Activated naive CD8-positive, alpha-beta T cell treated with anti-CD3 and anti-CD28 coated beads for 36 hours (primary cell): Measurements from ENCODE around the gene PTX4. TPM values are rescaled to one million over a fixed set of nuclear protein-coding genes. Genes with fewer than 3 reads are reported as not detected.
A peak's percentile ranks its signal among the peaks of the same experiment; 100 is the strongest.

Source experiments
- DNase-seq: peaks from one replicate; pipeline ENCODE4 v3.0.0; 2021
- H3K27ac Mint-ChIP-seq: one replicate; pipeline ENCODE4 v1.8.0; 2022; ENCODE audit warnings: mild to moderate bottlenecking, moderate library complexity, mixed read lengths
- H3K27me3 Mint-ChIP-seq: one replicate; pipeline ENCODE4 v1.8.0; 2022; ENCODE audit warnings: mild to moderate bottlenecking, mixed read lengths
- H3K36me3 Mint-ChIP-seq: one replicate; pipeline ENCODE4 v1.8.0; 2021; ENCODE audit warnings: mild to moderate bottlenecking, mixed read lengths
- H3K4me1 Mint-ChIP-seq: one replicate; pipeline ENCODE4 v1.8.0; 2021; ENCODE audit warnings: mixed read lengths
- H3K4me3 Mint-ChIP-seq: one replicate; pipeline ENCODE4 v1.8.0; 2022; ENCODE audit warnings: mild to moderate bottlenecking, moderate library complexity, mixed read lengths
- H3K9me3 Mint-ChIP-seq: one replicate; pipeline ENCODE4 v1.8.0; 2022; ENCODE audit warnings: mixed read lengths
- total RNA-seq, 2 experiments: library from RNA; stranded (reverse); gene quantifications; one replicate each; pipeline ENCODE4 v1.2.3, GENCODE V29; 2021

PTX4 gene
- not detected for total RNA-seq

GRCh38 chr16:1488619-1489018 is at the start of gene PTX4:
PTX4 (minus strand) TSS chr16:1488944; CDS start chr16:1488909, 35 bp downstream.
- Mint-ChIP-seq H3K27ac (no peak within 1 kb of the TSS), H3K4me1 (peaks cover 8% of the 10 kb centered on the region), H3K4me3 (no peak within 1 kb of the TSS), H3K27me3 (no peaks in the 10 kb centered on the region), H3K9me3 (no peaks in the 10 kb centered on the region), H3K36me3 (no peaks in the 10 kb centered on the region)
- DNase-seq, result no peak

- Mint-ChIP-seq H3K9me3 (no peaks in the 10 kb centered on the region), H3K27me3 (no peaks in the 10 kb centered on the region), H3K4me1 (peaks cover 45% of the 10 kb centered on the region), H3K4me3 (peak overlapping the region; percentile 97), H3K27ac (peak overlapping the region; percentile 94), H3K36me3 (peaks cover 42% of the 10 kb centered on the region)
- DNase-seq, result peak; percentile 64
These were observed 49.1 kb upstream of the PTX4 start for GRCh38 chr16:1537763-1538289.

GRCh38 chr16:1537138-1537577 is 48.4 kb upstream of the PTX4 start:
- peak; percentile 45 for DNase-seq
- Mint-ChIP-seq H3K36me3 (peaks cover 42% of the 10 kb centered on the region), H3K9me3 (no peaks in the 10 kb centered on the region), H3K4me3 (peak overlapping the region; percentile 97), H3K27me3 (no peaks in the 10 kb centered on the region), H3K27ac (peak overlapping the region; percentile 94), H3K4me1 (peaks cover 45% of the 10 kb centered on the region)

GRCh38 chr16:1536601-1537000 is 47.9 kb upstream of the PTX4 start:
- H3K9me3 Mint-ChIP-seq, result no peaks in the 10 kb centered on the region
- peaks cover 40% of the 10 kb centered on the region for H3K4me1 Mint-ChIP-seq
- peak overlapping the region; percentile 97 for H3K4me3 Mint-ChIP-seq
- peak overlapping the region; percentile 94 for H3K27ac Mint-ChIP-seq
- DNase-seq, result no peak
- no peaks in the 10 kb centered on the region for H3K27me3 Mint-ChIP-seq
- H3K36me3 Mint-ChIP-seq, result peaks cover 42% of the 10 kb centered on the region

GRCh38 chr16:1535391-1536291 is 46.9 kb upstream of the PTX4 start:
- peak; percentile 65 for DNase-seq
- peaks cover 42% of the 10 kb centered on the region for H3K36me3 Mint-ChIP-seq
- H3K27me3 Mint-ChIP-seq, result no peaks in the 10 kb centered on the region
- peak overlapping the region; percentile 94 for H3K27ac Mint-ChIP-seq
- no peaks in the 10 kb centered on the region for H3K9me3 Mint-ChIP-seq
- H3K4me3 Mint-ChIP-seq, result peak overlapping the region; percentile 97
- peaks cover 36% of the 10 kb centered on the region for H3K4me1 Mint-ChIP-seq

- Mint-ChIP-seq H3K36me3 (peaks cover 41% of the 10 kb centered on the region), H3K4me1 (peaks cover 28% of the 10 kb centered on the region)
These were observed 45.6 kb upstream of the PTX4 start for GRCh38 chr16:1534021-1535020.

GRCh38 chr16:1533443-1533951 is 44.8 kb upstream of the PTX4 start, which contains the start of gene TMEM204:
TMEM204 (plus strand) TSS chr16:1533666; CDS start chr16:1534276, 610 bp downstream.
- DNase-seq, result peak; percentile 53
- peaks cover 38% of the 10 kb centered on the region for H3K36me3 Mint-ChIP-seq
- H3K27ac Mint-ChIP-seq, result peak within 1 kb of the TSS; percentile 94
- peak within 1 kb of the TSS; percentile 97 for H3K4me3 Mint-ChIP-seq
- no peaks in the 10 kb centered on the region for H3K9me3 Mint-ChIP-seq
- H3K4me1 Mint-ChIP-seq, result peaks cover 25% of the 10 kb centered on the region
- H3K27me3 Mint-ChIP-seq, result no peaks in the 10 kb centered on the region

More at GRCh38 chr16:1534021-1535020, 45.6 kb upstream of the PTX4 start:
- Mint-ChIP-seq H3K4me3 (peak overlapping the region; percentile 97), H3K27ac (peak overlapping the region; percentile 94), H3K9me3 (no peaks in the 10 kb centered on the region), H3K27me3 (no peaks in the 10 kb centered on the region)
- peak; percentile 44 for DNase-seq

- no peak for DNase-seq
- Mint-ChIP-seq H3K9me3 (no peaks in the 10 kb centered on the region), H3K4me1 (peaks cover 21% of the 10 kb centered on the region), H3K27me3 (no peaks in the 10 kb centered on the region), H3K36me3 (peaks cover 32% of the 10 kb centered on the region), H3K4me3 (peak overlapping the region; percentile 97), H3K27ac (peak overlapping the region; percentile 94)
These were observed 44.0 kb upstream of the PTX4 start for GRCh38 chr16:1532771-1533170.

- Mint-ChIP-seq H3K27ac (no peak overlapping the region), H3K4me3 (peak overlapping the region; percentile 97)
These were observed 43.5 kb upstream of the PTX4 start for GRCh38 chr16:1532081-1532760.

GRCh38 chr16:1531638-1531910 is 42.8 kb upstream of the PTX4 start:
- no peak for DNase-seq
- no peaks in the 10 kb centered on the region for H3K9me3 Mint-ChIP-seq
- H3K4me1 Mint-ChIP-seq, result peaks cover 16% of the 10 kb centered on the region
- peaks cover 21% of the 10 kb centered on the region for H3K36me3 Mint-ChIP-seq
- H3K4me3 Mint-ChIP-seq, result no peak overlapping the region
- H3K27me3 Mint-ChIP-seq, result no peaks in the 10 kb centered on the region
- H3K27ac Mint-ChIP-seq, result no peak overlapping the region

More at GRCh38 chr16:1532081-1532760, 43.5 kb upstream of the PTX4 start:
- Mint-ChIP-seq H3K27me3 (no peaks in the 10 kb centered on the region), H3K36me3 (peaks cover 27% of the 10 kb centered on the region), H3K9me3 (no peaks in the 10 kb centered on the region), H3K4me1 (peaks cover 20% of the 10 kb centered on the region)
- no peak for DNase-seq

- peaks cover 16% of the 10 kb centered on the region for H3K36me3 Mint-ChIP-seq
- H3K4me1 Mint-ChIP-seq, result peaks cover 13% of the 10 kb centered on the region
- no peaks in the 10 kb centered on the region for H3K27me3 Mint-ChIP-seq
- H3K27ac Mint-ChIP-seq, result no peak overlapping the region
- H3K9me3 Mint-ChIP-seq, result no peaks in the 10 kb centered on the region
- no peak overlapping the region for H3K4me3 Mint-ChIP-seq
- DNase-seq, result no peak
These were observed 42.3 kb upstream of the PTX4 start for GRCh38 chr16:1530883-1531637.

- DNase-seq, result no peak
- Mint-ChIP-seq H3K4me1 (peaks cover 18% of the 10 kb centered on the region), H3K9me3 (no peaks in the 10 kb centered on the region), H3K36me3 (peaks cover 10% of the 10 kb centered on the region), H3K27me3 (no peaks in the 10 kb centered on the region), H3K4me3 (no peak overlapping the region), H3K27ac (no peak overlapping the region)
These were observed 41.7 kb upstream of the PTX4 start for GRCh38 chr16:1530349-1530882.

GRCh38 chr16:1528921-1529537 is 40.3 kb upstream of the PTX4 start:
- H3K27ac Mint-ChIP-seq, result no peak overlapping the region
- no peaks in the 10 kb centered on the region for H3K36me3 Mint-ChIP-seq
- no peaks in the 10 kb centered on the region for H3K9me3 Mint-ChIP-seq
- no peaks in the 10 kb centered on the region for H3K27me3 Mint-ChIP-seq
- peaks cover 19% of the 10 kb centered on the region for H3K4me1 Mint-ChIP-seq
- DNase-seq, result no peak
- no peak overlapping the region for H3K4me3 Mint-ChIP-seq
